Measurements from ENCODE around the gene REEP6.

GRCh38 chr19:1470305-1471009 is 20.5 kb upstream of the REEP6 start:
- no peak for TF ChIP-seq GATA2 (IDR thresholded peaks at IDR 0.05; ENCODE audit: low read depth, low read length)
- TF ChIP-seq GATA3 (IDR thresholded peaks at IDR 0.05; ENCODE audit: low read depth, low read length) = no peak

All from SH-SY5Y (cell line).